Activated effector memory CD4-positive, alpha-beta T cell treated with Interleukin-2 at 50 U/mL for 16 hours (primary cell): ENCODE data around the gene MIF4GD.
A peak's percentile ranks its signal among the peaks of the same experiment; 100 is the strongest.
"Not testable (repeated sequence)": the region's sequence is repeated elsewhere in the genome, so short reads cannot be mapped to it uniquely, and the experiment has no call there.

Experiments used
- DNase-seq: peaks from one replicate; pipeline ENCODE4 v3.0.0-alpha.2; 2020

The MIF4GD gene

GRCh38 chr17:75270966-75271232 lies at the start of gene MIF4GD:
Gene MIF4GD (minus strand): TSS chr17:75271231. CDS start chr17:75270195, 1,036 bp downstream.
- no peak for DNase-seq

GRCh38 chr17:75319904-75320691 lies 49.1 kb upstream of the MIF4GD start:
- DNase-seq = no peak

GRCh38 chr17:75318615-75319222 lies 47.7 kb upstream of the MIF4GD start:
- DNase-seq = no peak

- DNase-seq = no peak
Observed at GRCh38 chr17:75318211-75318610, 47.2 kb upstream of the MIF4GD start.

GRCh38 chr17:75317671-75318070 lies 46.6 kb upstream of the MIF4GD start:
- no peak for DNase-seq

GRCh38 chr17:75316253-75316652 lies 45.2 kb upstream of the MIF4GD start:
- DNase-seq = no peak

GRCh38 chr17:75315541-75316243 lies 44.7 kb upstream of the MIF4GD start:
- DNase-seq = no peak

- DNase-seq = no peak
Observed at GRCh38 chr17:75313941-75314551, 43.0 kb upstream of the MIF4GD start.

GRCh38 chr17:75308732-75309629 lies 38.0 kb upstream of the MIF4GD start:
- no peak for DNase-seq

- no peak for DNase-seq
Observed at GRCh38 chr17:75307957-75308731, 37.1 kb upstream of the MIF4GD start.

- DNase-seq = no peak
Observed at GRCh38 chr17:75301502-75302206, 30.6 kb upstream of the MIF4GD start.

- DNase-seq = no peak
Observed at GRCh38 chr17:75301049-75301448, 30.0 kb upstream of the MIF4GD start.

- DNase-seq = no peak
Observed at GRCh38 chr17:75300280-75300679, 29.2 kb upstream of the MIF4GD start.

- no peak for DNase-seq
Observed at GRCh38 chr17:75295201-75296158, 24.4 kb upstream of the MIF4GD start.

- not testable (repeated sequence) for DNase-seq
Observed at GRCh38 chr17:75292810-75293448, 21.9 kb upstream of the MIF4GD start.

- DNase-seq = no peak
Observed at GRCh38 chr17:75289832-75290337, 18.9 kb upstream of the MIF4GD start.

GRCh38 chr17:75289115-75289831 lies 18.2 kb upstream of the MIF4GD start, which contains the start of gene SLC25A19:
Gene SLC25A19 (minus strand): TSS chr17:75289433. CDS start chr17:75286764, 2,669 bp downstream.
- peak; percentile 94 for DNase-seq

- DNase-seq = no peak
Observed at GRCh38 chr17:75288770-75289114, 17.7 kb upstream of the MIF4GD start.
